Sigmoid colon (tissue), 4 donors: ENCODE results near the gene NRF1.

Experiments
- CTCF ChIP-seq, 4 experiments: fragments of 450-650 bp in 3 of 4; fragments of 200-600 bp in 1 of 4; IDR thresholded peaks; one replicate each; pipeline ENCODE4 v1.5.1; 2016 to 2019; ENCODE audit warnings: antibody characterized with exemption in 4 of 4, mild to moderate bottlenecking in 3 of 4, moderate library complexity in 2 of 4
- POLR2A ChIP-seq, 2 donors: fragments of 450-650 bp; IDR thresholded peaks; one replicate each; pipeline ENCODE4 v1.6.1; 2016; ENCODE audit warnings: antibody characterized with exemption in 2 of 2, mild to moderate bottlenecking in 2 of 2, moderate library complexity in 2 of 2
- POLR2AphosphoS5 ChIP-seq, 4 donors: sonication (generic); formaldehyde crosslinking; IDR thresholded peaks; one replicate each; pipeline ENCODE4 v1.6.1; 2017; ENCODE audit warnings: antibody characterized with exemption in 4 of 4

DNA sequence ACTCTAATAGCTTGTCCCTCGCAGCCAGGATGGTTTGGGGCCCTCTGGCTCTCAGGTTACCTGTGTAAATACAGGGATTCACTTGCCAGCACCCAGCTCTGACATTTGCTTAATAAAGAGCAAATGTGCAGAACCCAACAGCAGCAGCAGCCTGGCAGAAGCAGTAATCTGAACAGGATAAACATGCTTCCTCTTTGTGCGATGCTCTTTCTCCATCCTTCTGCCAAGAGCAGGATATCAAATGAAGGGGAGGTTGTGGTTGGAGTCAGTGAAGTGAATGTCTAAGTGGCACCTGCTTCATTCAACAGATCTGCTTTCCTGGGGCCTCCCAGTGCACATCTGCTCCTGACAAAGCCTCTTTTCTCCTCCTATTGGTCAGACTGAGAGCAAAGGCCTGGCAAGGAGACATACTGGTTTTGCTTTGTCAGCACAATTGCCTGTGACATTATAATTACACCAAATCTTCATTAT lies 130.3 kb downstream of the NRF1 start:
- TF ChIP-seq CTCF (IDR thresholded peaks at IDR 0.05) (no peak), POLR2A (IDR thresholded peaks at IDR 0.05) (no peak), POLR2AphosphoS5 (IDR thresholded peaks at IDR 0.05) (no peak)
